ENCODE measurements around the gene INS.

INS gene

GRCh38 chr11:2164861-2165555, 4.0 kb upstream of the INS start:
- Histone ChIP-seq H3K4me1 (ENCODE audit: control insufficient read depth, insufficient read depth, low read length, poor library complexity, severe bottlenecking) (no peaks in the 10 kb centered on the region), H3K36me3 (ENCODE audit: control insufficient read depth, insufficient read depth, low read length) (no peaks in the 10 kb centered on the region), H3K27me3 (replicated peaks; ENCODE audit: control insufficient read depth, insufficient read depth, low read length, poor library complexity, severe bottlenecking) (no peaks in the 10 kb centered on the region), H3K9me3 (ENCODE audit: control insufficient read depth, low read length) (no peaks in the 10 kb centered on the region), H3K4me3 (ENCODE audit: insufficient read depth, low read depth, low read length, poor library complexity, severe bottlenecking) (no peak overlapping the region), H3K27ac (ENCODE audit: insufficient read depth, low read length, poor library complexity, severe bottlenecking) (no peak overlapping the region)
- no peak for DNase-seq

GRCh38 chr11:2164081-2164480, 3.1 kb upstream of the INS start:
- no peaks in the 10 kb centered on the region for H3K27me3 ChIP-seq (replicated peaks; ENCODE audit: control insufficient read depth, insufficient read depth, low read length, poor library complexity, severe bottlenecking)
- no peak for DNase-seq

GRCh38 chr11:2163428-2163978, 2.5 kb upstream of the INS start:
- Histone ChIP-seq H3K27ac (ENCODE audit: insufficient read depth, low read length, poor library complexity, severe bottlenecking) (no peak overlapping the region), H3K27me3 (replicated peaks; ENCODE audit: control insufficient read depth, insufficient read depth, low read length, poor library complexity, severe bottlenecking) (no peaks in the 10 kb centered on the region), H3K9me3 (ENCODE audit: control insufficient read depth, low read length) (no peaks in the 10 kb centered on the region), H3K36me3 (ENCODE audit: control insufficient read depth, insufficient read depth, low read length) (no peaks in the 10 kb centered on the region), H3K4me1 (ENCODE audit: control insufficient read depth, insufficient read depth, low read length, poor library complexity, severe bottlenecking) (no peaks in the 10 kb centered on the region), H3K4me3 (ENCODE audit: insufficient read depth, low read depth, low read length, poor library complexity, severe bottlenecking) (no peak overlapping the region)
- no peak for DNase-seq

More at GRCh38 chr11:2164081-2164480, 3.1 kb upstream of the INS start:
- Histone ChIP-seq H3K36me3 (ENCODE audit: control insufficient read depth, insufficient read depth, low read length) (no peaks in the 10 kb centered on the region), H3K4me3 (ENCODE audit: insufficient read depth, low read depth, low read length, poor library complexity, severe bottlenecking) (no peak overlapping the region), H3K27ac (ENCODE audit: insufficient read depth, low read length, poor library complexity, severe bottlenecking) (no peak overlapping the region), H3K9me3 (ENCODE audit: control insufficient read depth, low read length) (no peaks in the 10 kb centered on the region), H3K4me1 (ENCODE audit: control insufficient read depth, insufficient read depth, low read length, poor library complexity, severe bottlenecking) (no peaks in the 10 kb centered on the region)

- no peaks in the 10 kb centered on the region for H3K4me1 ChIP-seq (ENCODE audit: control insufficient read depth, insufficient read depth, low read length, poor library complexity, severe bottlenecking)
- no peak for DNase-seq
- no peak overlapping the region for H3K27ac ChIP-seq (ENCODE audit: insufficient read depth, low read length, poor library complexity, severe bottlenecking)
- no peaks in the 10 kb centered on the region for H3K36me3 ChIP-seq (ENCODE audit: control insufficient read depth, insufficient read depth, low read length)
- no peak overlapping the region for H3K4me3 ChIP-seq (ENCODE audit: insufficient read depth, low read depth, low read length, poor library complexity, severe bottlenecking)
- H3K9me3 ChIP-seq (ENCODE audit: control insufficient read depth, low read length), result no peaks in the 10 kb centered on the region
- no peaks in the 10 kb centered on the region for H3K27me3 ChIP-seq (replicated peaks; ENCODE audit: control insufficient read depth, insufficient read depth, low read length, poor library complexity, severe bottlenecking)
Observed at GRCh38 chr11:2159536-2160413, 1.2 kb downstream of the INS start.

GRCh38 chr11:2158966-2159365, 2.0 kb downstream of the INS start:
- Histone ChIP-seq H3K4me1 (ENCODE audit: control insufficient read depth, insufficient read depth, low read length, poor library complexity, severe bottlenecking) (no peaks in the 10 kb centered on the region), H3K36me3 (ENCODE audit: control insufficient read depth, insufficient read depth, low read length) (no peaks in the 10 kb centered on the region), H3K9me3 (ENCODE audit: control insufficient read depth, low read length) (no peaks in the 10 kb centered on the region), H3K27ac (ENCODE audit: insufficient read depth, low read length, poor library complexity, severe bottlenecking) (no peak overlapping the region), H3K27me3 (replicated peaks; ENCODE audit: control insufficient read depth, insufficient read depth, low read length, poor library complexity, severe bottlenecking) (no peaks in the 10 kb centered on the region), H3K4me3 (ENCODE audit: insufficient read depth, low read depth, low read length, poor library complexity, severe bottlenecking) (no peak overlapping the region)
- DNase-seq, result no peak

GRCh38 chr11:2158296-2158737, 2.7 kb downstream of the INS start:
- no peak for DNase-seq
- H3K4me3 ChIP-seq (ENCODE audit: insufficient read depth, low read depth, low read length, poor library complexity, severe bottlenecking), result no peak overlapping the region
- no peak overlapping the region for H3K27ac ChIP-seq (ENCODE audit: insufficient read depth, low read length, poor library complexity, severe bottlenecking)
- H3K27me3 ChIP-seq (replicated peaks; ENCODE audit: control insufficient read depth, insufficient read depth, low read length, poor library complexity, severe bottlenecking), result no peaks in the 10 kb centered on the region
- no peaks in the 10 kb centered on the region for H3K36me3 ChIP-seq (ENCODE audit: control insufficient read depth, insufficient read depth, low read length)
- no peaks in the 10 kb centered on the region for H3K9me3 ChIP-seq (ENCODE audit: control insufficient read depth, low read length)
- no peaks in the 10 kb centered on the region for H3K4me1 ChIP-seq (ENCODE audit: control insufficient read depth, insufficient read depth, low read length, poor library complexity, severe bottlenecking)

GRCh38 chr11:2157294-2158040, 3.5 kb downstream of the INS start:
- H3K4me3 ChIP-seq (ENCODE audit: insufficient read depth, low read depth, low read length, poor library complexity, severe bottlenecking), result no peak overlapping the region
- no peaks in the 10 kb centered on the region for H3K27me3 ChIP-seq (replicated peaks; ENCODE audit: control insufficient read depth, insufficient read depth, low read length, poor library complexity, severe bottlenecking)
- no peak for DNase-seq
- H3K36me3 ChIP-seq (ENCODE audit: control insufficient read depth, insufficient read depth, low read length), result no peaks in the 10 kb centered on the region
- no peak overlapping the region for H3K27ac ChIP-seq (ENCODE audit: insufficient read depth, low read length, poor library complexity, severe bottlenecking)
- H3K4me1 ChIP-seq (ENCODE audit: control insufficient read depth, insufficient read depth, low read length, poor library complexity, severe bottlenecking), result no peaks in the 10 kb centered on the region
- no peaks in the 10 kb centered on the region for H3K9me3 ChIP-seq (ENCODE audit: control insufficient read depth, low read length)

- DNase-seq, result peak; percentile 7 to 31 (median 20)
- Histone ChIP-seq H3K4me1 (ENCODE audit: control insufficient read depth, insufficient read depth, low read length, poor library complexity, severe bottlenecking) (peaks cover 3% of the 10 kb centered on the region), H3K27me3 (replicated peaks; ENCODE audit: control insufficient read depth, insufficient read depth, low read length, poor library complexity, severe bottlenecking) (no peaks in the 10 kb centered on the region)
Observed at GRCh38 chr11:2156416-2157182, 4.4 kb downstream of the INS start.

GRCh38 chr11:2155511-2155910, 5.5 kb downstream of the INS start:
- Histone ChIP-seq H3K27me3 (replicated peaks; ENCODE audit: control insufficient read depth, insufficient read depth, low read length, poor library complexity, severe bottlenecking) (no peaks in the 10 kb centered on the region), H3K9me3 (ENCODE audit: control insufficient read depth, low read length) (no peaks in the 10 kb centered on the region), H3K4me3 (ENCODE audit: insufficient read depth, low read depth, low read length, poor library complexity, severe bottlenecking) (no peak overlapping the region), H3K36me3 (ENCODE audit: control insufficient read depth, insufficient read depth, low read length) (no peaks in the 10 kb centered on the region), H3K27ac (ENCODE audit: insufficient read depth, low read length, poor library complexity, severe bottlenecking) (no peak overlapping the region), H3K4me1 (ENCODE audit: control insufficient read depth, insufficient read depth, low read length, poor library complexity, severe bottlenecking) (peaks cover 5% of the 10 kb centered on the region)
- DNase-seq, result no peak

More at GRCh38 chr11:2156416-2157182, 4.4 kb downstream of the INS start:
- Histone ChIP-seq H3K9me3 (ENCODE audit: control insufficient read depth, low read length) (no peaks in the 10 kb centered on the region), H3K4me3 (ENCODE audit: insufficient read depth, low read depth, low read length, poor library complexity, severe bottlenecking) (no peak overlapping the region), H3K36me3 (ENCODE audit: control insufficient read depth, insufficient read depth, low read length) (no peaks in the 10 kb centered on the region), H3K27ac (ENCODE audit: insufficient read depth, low read length, poor library complexity, severe bottlenecking) (no peak overlapping the region)
